ENCODE data around the gene CBFA2T2. TPM values are rescaled to one million over a fixed set of nuclear protein-coding genes. Genes with fewer than 3 reads are reported as not detected.

CBFA2T2 gene
- total and polyA plus RNA-seq, 4 experiments from 2014 or later, result 16.5 to 43.4 (median 33.6) TPM

GRCh38 chr20:33658510-33658909 is 168.6 kb downstream of the CBFA2T2 start:
- DNase-seq, result no peak
- intact Hi-C loops (cut with micrococcal nuclease), result no loop called here
- peaks cover 3 to 14% (median 5%) of the 10 kb centered on the region in 4 donors for H3K4me1 Mint-ChIP-seq
- Histone ChIP-seq H3K4me3 (ENCODE audit: low read length in 2 of 2) (no peak overlapping the region), H3K27me3 (ENCODE audit: insufficient read depth, low read length) (no peaks in the 10 kb centered on the region), H3K36me3 (ENCODE audit: insufficient read depth, low read length) (no peaks in the 10 kb centered on the region), H3K4me1 (ENCODE audit: insufficient read depth, low read length) (peaks cover 11% of the 10 kb centered on the region), H3K9me3 (ENCODE audit: control insufficient read depth in 1 of 2, low read length in 2 of 2) (no peaks in the 10 kb centered on the region), H3K27ac (ENCODE audit: low read depth, low read length) (no peak overlapping the region)
- no peak overlapping the region for H3K27ac Mint-ChIP-seq
- ChIA-PET POLR2A (ENCODE audit: partially characterized antibody) (interaction anchor here (1.6 kb wide), 1 partner anchor 62 kb away, joined by 4 read pairs; the partner anchor contains the start of gene PXMP4), CTCF (ENCODE audit: partially characterized antibody) (no interaction called here)
- no peaks in the 10 kb centered on the region for H3K36me3 Mint-ChIP-seq
- H3K9me3 Mint-ChIP-seq, result no peaks in the 10 kb centered on the region
- H3K27me3 Mint-ChIP-seq, result no peaks in the 10 kb centered on the region
- no peak overlapping the region for H3K4me3 Mint-ChIP-seq

- H3K27me3 ChIP-seq (ENCODE audit: insufficient read depth, low read length), result no peaks in the 10 kb centered on the region
- H3K9me3 ChIP-seq (ENCODE audit: control insufficient read depth in 1 of 2, low read length in 2 of 2), result no peaks in the 10 kb centered on the region
- POLR2A ChIA-PET (ENCODE audit: partially characterized antibody), result interaction anchor here (1.6 kb wide), 1 partner anchor 61 kb away, joined by 4 read pairs; the partner anchor contains the start of gene PXMP4
- no peak overlapping the region for H3K4me3 Mint-ChIP-seq
- no peak overlapping the region for H3K27ac ChIP-seq (ENCODE audit: low read depth, low read length)
- DNase-seq, result no peak
- peaks cover 3 to 18% (median 6%) of the 10 kb centered on the region in 4 donors for H3K4me1 Mint-ChIP-seq
- CTCF ChIA-PET (ENCODE audit: partially characterized antibody), result no interaction called here
- no peaks in the 10 kb centered on the region for H3K9me3 Mint-ChIP-seq
- H3K27me3 Mint-ChIP-seq, result no peaks in the 10 kb centered on the region
- H3K36me3 Mint-ChIP-seq, result no peaks in the 10 kb centered on the region
- H3K36me3 ChIP-seq (ENCODE audit: insufficient read depth, low read length), result no peaks in the 10 kb centered on the region
- H3K4me3 ChIP-seq (ENCODE audit: low read length in 2 of 2), result no peak overlapping the region
- peaks cover 14% of the 10 kb centered on the region for H3K4me1 ChIP-seq (ENCODE audit: insufficient read depth, low read length)
- no peak overlapping the region for H3K27ac Mint-ChIP-seq
- intact Hi-C loops (cut with micrococcal nuclease), result no loop called here
Observed at GRCh38 chr20:33658929-33659328, 169.0 kb downstream of the CBFA2T2 start.

- no peaks in the 10 kb centered on the region for H3K27me3 Mint-ChIP-seq
- Histone ChIP-seq H3K36me3 (ENCODE audit: insufficient read depth, low read length) (no peaks in the 10 kb centered on the region), H3K27ac (ENCODE audit: low read depth, low read length) (no peak overlapping the region), H3K9me3 (ENCODE audit: control insufficient read depth in 1 of 2, low read length in 2 of 2) (no peaks in the 10 kb centered on the region), H3K4me3 (ENCODE audit: low read length in 2 of 2) (no peak overlapping the region), H3K27me3 (ENCODE audit: insufficient read depth, low read length) (no peaks in the 10 kb centered on the region), H3K4me1 (ENCODE audit: insufficient read depth, low read length) (peaks cover 20% of the 10 kb centered on the region)
- ChIA-PET POLR2A (ENCODE audit: partially characterized antibody) (interaction anchor here (1.6 kb wide), 1 partner anchor 61 kb away, joined by 4 read pairs; the partner anchor contains the start of gene PXMP4), CTCF (ENCODE audit: partially characterized antibody) (no interaction called here)
- H3K36me3 Mint-ChIP-seq, result no peaks in the 10 kb centered on the region
- intact Hi-C loops (cut with micrococcal nuclease), result no loop called here
- no peaks in the 10 kb centered on the region for H3K9me3 Mint-ChIP-seq
- peaks cover 6 to 23% (median 10%) of the 10 kb centered on the region in 4 donors for H3K4me1 Mint-ChIP-seq
- no peak overlapping the region for H3K27ac Mint-ChIP-seq
- H3K4me3 Mint-ChIP-seq, result no peak overlapping the region
- DNase-seq, result no peak
Observed at GRCh38 chr20:33659341-33660034, 169.6 kb downstream of the CBFA2T2 start.

- no peak overlapping the region for H3K27ac ChIP-seq (ENCODE audit: low read depth, low read length)
- CTCF ChIA-PET (ENCODE audit: partially characterized antibody), result interaction anchor here (1.0 kb wide), 1 partner anchor 213 kb away, joined by 3 read pairs; no protein-coding TSS in a partner anchor
- no peaks in the 10 kb centered on the region for H3K9me3 Mint-ChIP-seq
- peaks cover 12 to 30% (median 16%) of the 10 kb centered on the region in 4 donors for H3K4me1 Mint-ChIP-seq
- no peaks in the 10 kb centered on the region for H3K36me3 ChIP-seq (ENCODE audit: insufficient read depth, low read length)
- H3K4me3 ChIP-seq (ENCODE audit: low read length in 2 of 2), result no peak overlapping the region
- H3K4me3 Mint-ChIP-seq, result no peak overlapping the region
- no peaks in the 10 kb centered on the region for H3K27me3 Mint-ChIP-seq
- no peaks in the 10 kb centered on the region for H3K9me3 ChIP-seq (ENCODE audit: control insufficient read depth in 1 of 2, low read length in 2 of 2)
- no peak overlapping the region for H3K27ac Mint-ChIP-seq
- intact Hi-C loops (cut with micrococcal nuclease), result no loop called here
- H3K4me1 ChIP-seq (ENCODE audit: insufficient read depth, low read length), result peaks cover 25% of the 10 kb centered on the region
- no peaks in the 10 kb centered on the region for H3K27me3 ChIP-seq (ENCODE audit: insufficient read depth, low read length)
- H3K36me3 Mint-ChIP-seq, result no peaks in the 10 kb centered on the region
- POLR2A ChIA-PET (ENCODE audit: partially characterized antibody), result interaction anchor here (1.1 to 1.6 kb wide), 2 partner anchors 60 kb away, joined by 3 to 4 read pairs; partner anchors contain the start of gene PXMP4
- no peak for DNase-seq
Observed at GRCh38 chr20:33660035-33660684, 170.3 kb downstream of the CBFA2T2 start.

GRCh38 chr20:33660685-33661058 is 170.8 kb downstream of the CBFA2T2 start:
- Histone ChIP-seq H3K36me3 (ENCODE audit: insufficient read depth, low read length) (no peaks in the 10 kb centered on the region), H3K4me1 (ENCODE audit: insufficient read depth, low read length) (peaks cover 25% of the 10 kb centered on the region), H3K27ac (ENCODE audit: low read depth, low read length) (no peak overlapping the region), H3K4me3 (ENCODE audit: low read length in 2 of 2) (no peak overlapping the region), H3K27me3 (ENCODE audit: insufficient read depth, low read length) (no peaks in the 10 kb centered on the region), H3K9me3 (ENCODE audit: control insufficient read depth in 1 of 2, low read length in 2 of 2) (no peaks in the 10 kb centered on the region)
- CTCF ChIA-PET (ENCODE audit: partially characterized antibody), result interaction anchor here (1.0 kb wide), 1 partner anchor 214 kb away, joined by 3 read pairs; no protein-coding TSS in a partner anchor
- Mint-ChIP-seq H3K36me3 (no peaks in the 10 kb centered on the region), H3K4me1 (peaks cover 14 to 35% (median 20%) of the 10 kb centered on the region in 4 donors), H3K27me3 (no peaks in the 10 kb centered on the region), H3K9me3 (no peaks in the 10 kb centered on the region), H3K4me3 (no peak overlapping the region), H3K27ac (peak overlapping the region in 1 of 7 donors; percentile 42)
- POLR2A ChIA-PET (ENCODE audit: partially characterized antibody), result interaction anchor here (1.1 kb wide), 1 partner anchor 60 kb away, joined by 3 read pairs; the partner anchor contains the start of gene PXMP4
- no peak for DNase-seq
- intact Hi-C loops (cut with micrococcal nuclease), result no loop called here

- H3K27me3 Mint-ChIP-seq, result no peaks in the 10 kb centered on the region
- H3K36me3 ChIP-seq (ENCODE audit: insufficient read depth, low read length), result no peaks in the 10 kb centered on the region
- no peaks in the 10 kb centered on the region for H3K27me3 ChIP-seq (ENCODE audit: insufficient read depth, low read length)
- H3K9me3 Mint-ChIP-seq, result no peaks in the 10 kb centered on the region
- peak within 1 kb of the TSS; percentile 65 to 87 for H3K4me3 ChIP-seq (ENCODE audit: low read length in 2 of 2)
- no peaks in the 10 kb centered on the region for H3K9me3 ChIP-seq (ENCODE audit: control insufficient read depth in 1 of 2, low read length in 2 of 2)
- H3K36me3 Mint-ChIP-seq, result peaks cover 0 to 3% of the 10 kb centered on the region in 2 donors
- no peak for DNase-seq
- ChIA-PET POLR2A (ENCODE audit: partially characterized antibody) (interaction anchor here (1.7 to 9.7 kb wide), 7 partner anchors 8 to 218 kb away, joined by 4 to 122 read pairs (median 22); partner anchors contain the start of genes CBFA2T2 and SNTA1), CTCF (ENCODE audit: partially characterized antibody) (interaction anchor here (1.4 to 8.2 kb wide), 2 partner anchors 8 to 17 kb away, joined by 4 to 60 read pairs; no protein-coding TSS in a partner anchor)
- intact Hi-C loops (cut with micrococcal nuclease), result no loop called here
- H3K27ac Mint-ChIP-seq, result peak within 1 kb of the TSS; percentile 88 to 98 (median 94)
- H3K4me3 Mint-ChIP-seq, result peak within 1 kb of the TSS; percentile 82 to 89 (median 86)
- H3K4me1 Mint-ChIP-seq, result peaks cover 17 to 46% (median 29%) of the 10 kb centered on the region in 4 donors
- H3K27ac ChIP-seq (ENCODE audit: low read depth, low read length), result peak within 1 kb of the TSS; percentile 82
- H3K4me1 ChIP-seq (ENCODE audit: insufficient read depth, low read length), result peaks cover 33% of the 10 kb centered on the region
Observed at GRCh38 chr20:33662172-33662571, 172.3 kb downstream of the CBFA2T2 start, which contains the start of gene C20orf144. TSS of gene C20orf144 (plus strand) at chr20:33662327. CDS start at chr20:33662346, 19 bp downstream.

All from CD4-positive, alpha-beta memory T cell (primary cell).